Right lobe of liver (tissue), 6 donors: Measurements from ENCODE around the gene PIANP. TPM values are rescaled to one million over a fixed set of nuclear protein-coding genes. Genes with fewer than 3 reads are reported as not detected.

Experiments
- ATAC-seq, 4 donors: fragments of 200-7000 bp; cut with Tn5 transposase; one replicate each; pipeline ENCODE4 v1.9.1; 2020; ENCODE audit warnings: mild to moderate bottlenecking in 4 of 4, moderate library complexity in 4 of 4
- DNase-seq, 3 donors: peaks; one replicate each; pipeline ENCODE4 v3.0.0-alpha.2; 2020
- H3K27ac ChIP-seq, 3 donors: fragments of 200-600 bp; one replicate each; pipeline ENCODE4 v1.8.0; 2022
- H3K27me3 ChIP-seq, 2 donors: fragments of 200-600 bp; one replicate each; pipeline ENCODE4 v1.8.0; 2022
- H3K36me3 ChIP-seq, 4 donors: fragments of 200-600 bp; sonication (generic) in 1 of 4; one replicate each; pipeline versions ENCODE4 v1.5.1 to v1.8.0; 2017 to 2022; ENCODE audit warnings: control low read depth in 1 of 4
- H3K4me1 ChIP-seq, 4 donors: fragments of 200-600 bp; sonication (generic) in 1 of 4; one replicate each; pipeline versions ENCODE4 v1.5.1 to v1.8.0; 2017 to 2022; ENCODE audit warnings: control low read depth in 1 of 4
- H3K4me3 ChIP-seq, 3 donors: fragments of 200-600 bp; one replicate each; pipeline ENCODE4 v1.8.0; 2022
- H3K9me3 ChIP-seq, 4 donors: fragments of 200-600 bp; sonication (generic) in 1 of 4; one replicate each; pipeline versions ENCODE4 v1.5.1 to v1.8.0; 2017 to 2022; ENCODE audit warnings: control low read depth in 1 of 4
- CTCF ChIP-seq, 4 donors: fragments of 200-600 bp in 3 of 4; fragments of 450-650 bp in 1 of 4; IDR thresholded peaks; one replicate each; pipeline versions ENCODE4 v1.5.1 to v1.8.0; 2016 to 2022; ENCODE audit warnings: antibody characterized with exemption in 4 of 4, mild to moderate bottlenecking in 2 of 4
- POLR2A ChIP-seq: fragments of 450-650 bp; IDR thresholded peaks from one replicate; pipeline ENCODE4 v1.6.1; 2017; ENCODE audit warnings: antibody characterized with exemption, mild to moderate bottlenecking
- WGBS: methylation state at CpG from one replicate; pipeline ENCODE4 v1.1.6; 2018; ENCODE audit warnings: low coverage, low lambda C conversion rate; ENCODE audit not compliant: insufficient coverage; ENCODE audit errors: missing lambda C conversion rate; 5-methylcytosine and 5-hydroxymethylcytosine counted together
- intact Hi-C, 2 donors: fragments of 100-400 bp; cut with DNase I; formaldehyde crosslinking; loops; one replicate each; pipeline versions ENCODE4 v1.11.2 to v1.14.1; 2022
- total RNA-seq, 6 experiments: library from RNA; depleted of rRNA in 2 of 6; stranded (reverse); fragments of >200 nt in 2 of 6; fragmentation: NEBNext Ultra II Directional in 3 of 6; extraction: Animal tissue kit (Norgen Biotek cat#: 25700) in 3 of 6; gene quantifications; one replicate each; pipeline versions ENCODE4 v1.1.0 to v1.2.4, GENCODE V29; 2016 to 2023
- donor health status: DM: no; HTN: yes; CAD: no.
- donor health status: DM: no; HTN: no; CAD: no.
- donor health status: DM: no; HTN: no; CAD: no.
- donor health status: DM: no; HTN: yes; CAD: no.
- donor health status: DM: no; HTN: yes; CAD: no.

Gene PIANP
- total RNA-seq, 6 experiments from 2014 or later, result not detected

DNA sequence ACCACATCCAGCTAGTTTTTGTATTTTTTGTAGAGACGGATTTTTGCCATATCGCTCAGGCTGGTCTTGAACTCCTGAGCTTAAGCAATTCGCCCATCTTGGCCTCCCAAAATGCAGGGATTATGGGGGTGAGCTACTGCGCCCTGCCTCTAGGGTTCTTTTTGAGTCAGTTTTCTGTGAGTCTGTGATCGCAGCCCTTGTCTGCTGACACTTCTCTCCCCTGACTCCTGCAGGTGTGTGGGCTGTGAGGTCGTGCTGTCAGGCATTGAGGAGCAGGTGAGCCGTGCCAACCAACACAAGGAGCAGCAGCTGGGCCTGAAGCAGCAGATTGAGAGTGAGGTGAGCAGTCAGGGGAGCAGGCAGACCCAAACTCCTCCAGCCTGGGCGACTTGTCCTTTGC lies 29.6 kb upstream of the PIANP start:
- Histone ChIP-seq H3K27ac (no peak overlapping the region), H3K9me3 (no peaks in the 10 kb centered on the region), H3K36me3 (peaks cover 0 to 49% (median 11%) of the 10 kb centered on the region in 4 donors), H3K4me3 (no peak overlapping the region), H3K27me3 (no peaks in the 10 kb centered on the region), H3K4me1 (no peaks in the 10 kb centered on the region)
- 70% methylated on average over 2 of the region's 8 CpGs for WGBS
- intact Hi-C loops, result loop anchor here (5.0 kb wide), 2 partner anchors 97 to 107 kb away; partner anchors contain the start of gene P3H3 (in 1 of the 2)
- ATAC-seq (no peak), DNase-seq (no peak)
- no peak for TF ChIP-seq POLR2A
- no peak for TF ChIP-seq CTCF (IDR thresholded peaks at IDR 0.05)

GRCh38 chr12:6729186-6729585 lies 28.6 kb upstream of the PIANP start:
- 88% methylated on average over 2 of the region's 18 CpGs for WGBS
- ATAC-seq (no peak), DNase-seq (no peak)
- Histone ChIP-seq H3K9me3 (no peaks in the 10 kb centered on the region), H3K4me3 (no peak overlapping the region), H3K4me1 (peaks cover 0 to 7% (median 0%) of the 10 kb centered on the region in 4 donors), H3K27ac (no peak overlapping the region), H3K27me3 (no peaks in the 10 kb centered on the region), H3K36me3 (peaks cover 0 to 49% (median 11%) of the 10 kb centered on the region in 4 donors)
- TF ChIP-seq CTCF (IDR thresholded peaks at IDR 0.05) (no peak), POLR2A (no peak)
- intact Hi-C loops, result loop anchor here (10.0 kb wide), 2 partner anchors 64 to 74 kb away; partner anchors contain the start of gene ING4 (in 1 of the 2)

DNA sequence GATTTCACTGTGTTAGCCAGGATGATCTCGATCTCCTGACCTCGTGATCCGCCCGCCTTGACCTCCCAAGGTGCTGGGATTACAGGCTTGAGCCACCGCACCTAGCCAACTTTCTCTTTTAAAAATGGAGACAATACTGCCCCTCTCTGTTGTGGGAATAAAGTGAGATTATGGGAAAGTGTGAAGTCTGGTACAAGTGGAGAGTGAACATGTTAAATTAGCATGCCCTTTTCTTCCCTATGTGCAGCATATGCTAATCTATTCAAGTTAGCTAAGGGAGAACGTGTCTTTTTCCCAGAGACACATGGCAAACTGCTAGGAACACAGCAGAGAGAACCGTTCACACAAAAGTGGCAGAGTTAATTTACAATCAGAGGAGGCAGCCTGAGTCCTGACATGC lies 24.7 kb upstream of the PIANP start:
- ATAC-seq (no peak), DNase-seq (no peak)
- Histone ChIP-seq H3K4me1 (peaks cover 0 to 13% (median 0%) of the 10 kb centered on the region in 4 donors), H3K9me3 (no peaks in the 10 kb centered on the region), H3K4me3 (no peak overlapping the region), H3K27me3 (no peaks in the 10 kb centered on the region), H3K36me3 (peaks cover 0 to 30% (median 4%) of the 10 kb centered on the region in 4 donors), H3K27ac (no peak overlapping the region)
- WGBS, result 86% methylated on average over 7 of the region's 7 CpGs
- intact Hi-C loops, result loop anchor here (10.0 kb wide), 2 partner anchors 61 to 71 kb away; partner anchors contain the start of gene ING4 (in 1 of the 2)
- TF ChIP-seq POLR2A (no peak), CTCF (IDR thresholded peaks at IDR 0.05) (no peak)

GRCh38 chr12:6724409-6724797 lies 23.8 kb upstream of the PIANP start:
- WGBS, result 15% methylated on average over 8 of the region's 10 CpGs
- DNase-seq, result no peak
- Histone ChIP-seq H3K27me3 (no peaks in the 10 kb centered on the region), H3K36me3 (peaks cover 0 to 21% (median 2%) of the 10 kb centered on the region in 4 donors), H3K9me3 (no peaks in the 10 kb centered on the region), H3K27ac (peak overlapping the region; percentile 58 to 82 (median 79)), H3K4me3 (peak overlapping the region; percentile 55 to 74 (median 68)), H3K4me1 (peaks cover 0 to 13% (median 0%) of the 10 kb centered on the region in 4 donors)
- intact Hi-C loops, result loop anchor here (10.0 kb wide), 2 partner anchors 60 to 70 kb away; partner anchors contain the start of gene ING4 (in 1 of the 2)
- peak; percentile 3 to 17 (median 12) for ATAC-seq
- TF ChIP-seq POLR2A, result no peak
- TF ChIP-seq CTCF (IDR thresholded peaks at IDR 0.05), result no peak
